PC-9 (cell line): ENCODE data around the gene CPED1. TPM values are rescaled to one million over a fixed set of nuclear protein-coding genes. Genes with fewer than 3 reads are reported as not detected.

Source experiments
- BruUV-seq: library from RNA; stranded (reverse); fragments of 400-500 nt; replicated peaks from 2 replicates; lab custom pipeline; 2021; lab: Mats Ljungman, UMichigan
- CTCF ChIA-PET: fragments of 300-600 bp; sonication (Branson Sonifier 250); formaldehyde crosslinking; loops from one replicate; lab custom pipeline; 2022; ENCODE audit warnings: antibody characterized with exemption; lab: Charles Lee
- POLR2A ChIA-PET: fragments of 300-600 bp; sonication (Branson Sonifier 250); formaldehyde crosslinking; loops from one replicate; lab custom pipeline; 2022; ENCODE audit warnings: antibody characterized with exemption; ENCODE audit not compliant: unreplicated experiment; lab: Charles Lee
- DNase-seq, 2 experiments: peaks; one replicate each; pipeline versions ENCODE4 v3.0.0 to v3.0.0-alpha.2; 2015 to 2022; ENCODE audit warnings: mixed read lengths in 1 of 2
- H2AFZ ChIP-seq: fragments of 200-600 bp; sonication (generic); 2 replicates; pipeline ENCODE4 v1.8.1; 2017; ENCODE audit warnings: antibody characterized with exemption
- H3F3A ChIP-seq: fragments of 200-600 bp; sonication (generic); 2 replicates; pipeline ENCODE4 v1.8.1; 2017; ENCODE audit warnings: antibody characterized with exemption, mild to moderate bottlenecking, low read depth; ENCODE audit not compliant: insufficient read depth
- H3K27ac ChIP-seq: fragments of 200-600 bp; sonication (generic); 2 replicates; pipeline ENCODE4 v1.6.1; 2016; ENCODE audit warnings: mixed run types
- H3K27me3 ChIP-seq: fragments of 200-600 bp; sonication (generic); 2 replicates; pipeline ENCODE4 v1.6.1; 2016; ENCODE audit warnings: low read depth, mixed run types; ENCODE audit not compliant: insufficient read depth
- H3K36me3 ChIP-seq: fragments of 200-600 bp; sonication (generic); 2 replicates; pipeline ENCODE4 v1.6.1; 2016; ENCODE audit warnings: low read depth, mixed run types
- H3K4me1 ChIP-seq: fragments of 200-600 bp; sonication (generic); replicated peaks from 2 replicates; pipeline ENCODE4 v1.6.1; 2016; ENCODE audit warnings: mixed run types; ENCODE audit not compliant: insufficient read depth
- H3K4me2 ChIP-seq: fragments of 200-600 bp; sonication (generic); 2 replicates; pipeline ENCODE4 v1.6.1; 2017; ENCODE audit warnings: mixed run types
- H3K4me3 ChIP-seq: fragments of 200-600 bp; sonication (generic); 2 replicates; pipeline ENCODE4 v1.6.1; 2016; ENCODE audit warnings: mixed run types
- H3K79me2 ChIP-seq: fragments of 200-600 bp; sonication (generic); 2 replicates; pipeline ENCODE4 v1.6.1; 2017; ENCODE audit warnings: low read depth, mixed run types
- H3K9me2 ChIP-seq: fragments of 200-600 bp; sonication (generic); 2 replicates; pipeline ENCODE4 v1.8.1; 2017; ENCODE audit warnings: mild to moderate bottlenecking; ENCODE audit not compliant: insufficient read depth
- H3K9me3 ChIP-seq: fragments of 200-600 bp; sonication (generic); 2 replicates; pipeline ENCODE4 v1.8.1; 2016; ENCODE audit warnings: low read depth; ENCODE audit not compliant: insufficient read depth
- H4K20me1 ChIP-seq: fragments of 200-600 bp; sonication (generic); 2 replicates; pipeline ENCODE4 v1.8.1; 2017; ENCODE audit not compliant: insufficient read depth
- CTCF ChIP-seq: fragments of 200-600 bp; sonication (generic); conservative IDR thresholded peaks from 2 replicates; pipeline ENCODE4 v1.6.1; 2017; ENCODE audit warnings: mixed run types, antibody characterized with exemption, mild to moderate bottlenecking, moderate library complexity
- EZH2 ChIP-seq: fragments of 200-600 bp; sonication (generic); IDR thresholded peaks from 2 replicates; pipeline ENCODE4 v1.8.0; 2017; ENCODE audit warnings: antibody characterized with exemption, low read depth
- intact Hi-C: fragments of 100-400 bp; cut with micrococcal nuclease; formaldehyde crosslinking; loops from one replicate; pipeline ENCODE4 v1.10.0; 2022; ENCODE audit not compliant: unreplicated experiment
- total RNA-seq: library from RNA; stranded (reverse); gene quantifications from 2 replicates; pipeline ENCODE4 v1.2.3, GENCODE V29; 2021

The CPED1 gene
- total RNA-seq, 1 experiment from 2014 or later = 2.4 TPM

GRCh38 chr7:121084748-121085336 lies 96.3 kb downstream of the CPED1 start:
- TF ChIP-seq EZH2 (no peak), CTCF (no peak)
- H4K20me1 ChIP-seq = no peaks in the 10 kb centered on the region
- CTCF ChIA-PET = interaction anchor here (0.6 kb wide), 1 partner anchor 17 kb away, joined by 4 read pairs; no protein-coding TSS in a partner anchor
- no peaks in the 10 kb centered on the region for H3K9me3 ChIP-seq
- intact Hi-C loops = loop anchor here (1.0 to 5.0 kb wide), 2 partner anchors 17 to 228 kb away; partner anchors contain the start of gene TSPAN12
- H3K27me3 ChIP-seq = no peaks in the 10 kb centered on the region
- peak overlapping the region; percentile 64 for H3K4me2 ChIP-seq
- H2AFZ ChIP-seq = peak overlapping the region; percentile 83
- no peaks in the 10 kb centered on the region for H3K36me3 ChIP-seq
- H3K79me2 ChIP-seq = no peaks in the 10 kb centered on the region
- peak overlapping the region; percentile 76 for H3K27ac ChIP-seq
- H3K9me2 ChIP-seq = no peaks in the 10 kb centered on the region
- peaks cover 23% of the 10 kb centered on the region for H3F3A ChIP-seq
- peaks cover 42% of the 10 kb centered on the region for H3K4me1 ChIP-seq
- H3K4me3 ChIP-seq = no peak overlapping the region; the same call in 1 of the 2 replicates
- BruUV-seq = no TSS peak
- POLR2A ChIA-PET = interaction anchor here (0.5 kb wide), 1 partner anchor 227 kb away, joined by 3 read pairs; no protein-coding TSS in a partner anchor
- DNase-seq = peak; percentile 54 to 83

- no TSS peak for BruUV-seq
- Histone ChIP-seq H3F3A (peaks cover 23% of the 10 kb centered on the region), H4K20me1 (no peaks in the 10 kb centered on the region), H3K79me2 (no peaks in the 10 kb centered on the region), H2AFZ (no peak overlapping the region), H3K4me2 (no peak overlapping the region), H3K27me3 (no peaks in the 10 kb centered on the region), H3K4me1 (peaks cover 42% of the 10 kb centered on the region), H3K9me2 (no peaks in the 10 kb centered on the region), H3K9me3 (no peaks in the 10 kb centered on the region), H3K4me3 (no peak overlapping the region), H3K27ac (peak overlapping the region; percentile 76; the same call in 1 of the 2 replicates), H3K36me3 (no peaks in the 10 kb centered on the region)
- TF ChIP-seq CTCF (no peak), EZH2 (no peak)
- POLR2A ChIA-PET = interaction anchor here (0.7 kb wide), 1 partner anchor 207 kb away, joined by 3 read pairs; no protein-coding TSS in a partner anchor
- DNase-seq = no peak
- intact Hi-C loops = no loop called here
- CTCF ChIA-PET = no interaction called here
Measured at GRCh38 chr7:121085922-121086321, 97.4 kb downstream of the CPED1 start.

GRCh38 chr7:121088870-121089269 lies 100.4 kb downstream of the CPED1 start:
- no TSS peak for BruUV-seq
- H3K79me2 ChIP-seq = no peaks in the 10 kb centered on the region
- no peaks in the 10 kb centered on the region for H3K27me3 ChIP-seq
- no peak overlapping the region for H3K4me3 ChIP-seq
- H3K36me3 ChIP-seq = no peaks in the 10 kb centered on the region
- H3K9me2 ChIP-seq = no peaks in the 10 kb centered on the region
- H3K4me2 ChIP-seq = no peak overlapping the region
- no peaks in the 10 kb centered on the region for H4K20me1 ChIP-seq
- H2AFZ ChIP-seq = no peak overlapping the region
- H3F3A ChIP-seq = peaks cover 17% of the 10 kb centered on the region
- DNase-seq = no peak
- CTCF ChIA-PET = no interaction called here
- H3K4me1 ChIP-seq = peaks cover 25% of the 10 kb centered on the region
- TF ChIP-seq EZH2 (no peak), CTCF (no peak)
- POLR2A ChIA-PET = no interaction called here
- H3K27ac ChIP-seq = no peak overlapping the region
- intact Hi-C loops = no loop called here
- H3K9me3 ChIP-seq = no peaks in the 10 kb centered on the region
